ENCODE results near the gene NELFB.
"Not testable (repeated sequence)": the region's sequence is repeated elsewhere in the genome, so short reads cannot be mapped to it uniquely, and the experiment has no call there.

The NELFB gene

GRCh38 chr9:137234758-137235423 lies 20.2 kb upstream of the NELFB start:
- DNase-seq = no peak

- DNase-seq = no peak
These were observed 19.5 kb upstream of the NELFB start for GRCh38 chr9:137235424-137236237.

GRCh38 chr9:137236238-137236935 lies 18.7 kb upstream of the NELFB start:
- peak; percentile 64 for DNase-seq

GRCh38 chr9:137236936-137237421 lies 18.1 kb upstream of the NELFB start:
- DNase-seq = no peak

- DNase-seq = no peak
These were observed 17.1 kb upstream of the NELFB start for GRCh38 chr9:137237759-137238726.

GRCh38 chr9:137239541-137240200 lies 15.5 kb upstream of the NELFB start:
- DNase-seq = not testable (repeated sequence)

GRCh38 chr9:137240318-137240840 lies 14.7 kb upstream of the NELFB start:
- peak; percentile 55 for DNase-seq

- DNase-seq = peak; percentile 99
These were observed 14.2 kb upstream of the NELFB start, which contains the start of gene TUBB4B for GRCh38 chr9:137240841-137241489. Gene TUBB4B, plus strand, starts transcription at chr9:137241287. Its CDS starts 74 bp downstream, at chr9:137241361.

- DNase-seq = no peak
These were observed 13.4 kb upstream of the NELFB start for GRCh38 chr9:137241490-137242268.

GRCh38 chr9:137242269-137243203 lies 12.6 kb upstream of the NELFB start:
- DNase-seq = no peak

- DNase-seq = not testable (repeated sequence)
These were observed 11.9 kb upstream of the NELFB start for GRCh38 chr9:137243266-137243625.

- no peak for DNase-seq
These were observed 11.3 kb upstream of the NELFB start for GRCh38 chr9:137243626-137244485.

- DNase-seq = no peak
These were observed 10.4 kb upstream of the NELFB start for GRCh38 chr9:137244486-137245449.

- DNase-seq = no peak
These were observed 9.4 kb upstream of the NELFB start for GRCh38 chr9:137245450-137246421.

Measured in NCI-H1105 treated with DMSO at 0.1 percent for 48 hours (cell line).